ENCODE measurements around the gene P2RY6.

P2RY6 gene

GRCh38 chr11:73331138-73331916 lies 59.2 kb downstream of the P2RY6 start:
- no peak for DNase-seq (ENCODE audit: extremely low read depth in 1 of 2, low read depth in 1 of 2)

GRCh38 chr11:73333173-73333572 lies 61.0 kb downstream of the P2RY6 start:
- no peak for DNase-seq (ENCODE audit: extremely low read depth in 1 of 2, low read depth in 1 of 2)

- no peak for DNase-seq (ENCODE audit: extremely low read depth in 1 of 2, low read depth in 1 of 2)
Observed at GRCh38 chr11:73333640-73334383, 61.7 kb downstream of the P2RY6 start.

- DNase-seq (ENCODE audit: extremely low read depth in 1 of 2, low read depth in 1 of 2), result no peak
Observed at GRCh38 chr11:73334384-73335203, 62.5 kb downstream of the P2RY6 start.

- peak; percentile 32 to 71 for DNase-seq (ENCODE audit: extremely low read depth in 1 of 2, low read depth in 1 of 2)
Observed at GRCh38 chr11:73335204-73335923, 63.2 kb downstream of the P2RY6 start.

GRCh38 chr11:73337846-73338245 lies 65.7 kb downstream of the P2RY6 start:
- no peak for DNase-seq (ENCODE audit: extremely low read depth in 1 of 2, low read depth in 1 of 2)

GRCh38 chr11:73338279-73338678 lies 66.1 kb downstream of the P2RY6 start:
- no peak for DNase-seq (ENCODE audit: extremely low read depth in 1 of 2, low read depth in 1 of 2)

- DNase-seq (ENCODE audit: extremely low read depth in 1 of 2, low read depth in 1 of 2), result no peak
Observed at GRCh38 chr11:73340164-73340563, 68.0 kb downstream of the P2RY6 start.

- no peak for DNase-seq (ENCODE audit: extremely low read depth in 1 of 2, low read depth in 1 of 2)
Observed at GRCh38 chr11:73342633-73343032, 70.5 kb downstream of the P2RY6 start.

- no peak for DNase-seq (ENCODE audit: extremely low read depth in 1 of 2, low read depth in 1 of 2)
Observed at GRCh38 chr11:73343076-73343873, 71.1 kb downstream of the P2RY6 start.

- no peak for DNase-seq (ENCODE audit: extremely low read depth in 1 of 2, low read depth in 1 of 2)
Observed at GRCh38 chr11:73344191-73344607, 72.1 kb downstream of the P2RY6 start.

- DNase-seq (ENCODE audit: extremely low read depth in 1 of 2, low read depth in 1 of 2), result no peak
Observed at GRCh38 chr11:73345481-73346160, 73.5 kb downstream of the P2RY6 start.

GRCh38 chr11:73346186-73346935 lies 74.2 kb downstream of the P2RY6 start:
- no peak for DNase-seq (ENCODE audit: extremely low read depth in 1 of 2, low read depth in 1 of 2)

GRCh38 chr11:73347067-73347466 lies 74.9 kb downstream of the P2RY6 start:
- DNase-seq (ENCODE audit: extremely low read depth in 1 of 2, low read depth in 1 of 2), result no peak

All from activated CD8-positive, alpha-beta memory T cell treated with anti-CD3 and anti-CD28 coated beads for 1 hour (primary cell).